ENCODE measurements around the gene FAM193B.

Gene FAM193B

GRCh38 chr5:177496727-177497291, 57.6 kb downstream of the FAM193B start:
- TF ChIP-seq CTCF (conservative IDR thresholded peaks at IDR 0.05; ENCODE audit: low read depth, low read length), result no peak
- DNase-seq (ENCODE audit: low read depth), result peak; percentile 97
- H3K4me3 ChIP-seq (ENCODE audit: low read depth, low read length), result peak overlapping the region; percentile 83

GRCh38 chr5:177496070-177496726, 58.2 kb downstream of the FAM193B start:
- DNase-seq (ENCODE audit: low read depth), result peak; percentile 85
- peak; percentile 60 for TF ChIP-seq CTCF (conservative IDR thresholded peaks at IDR 0.05; ENCODE audit: low read depth, low read length)
- H3K4me3 ChIP-seq (ENCODE audit: low read depth, low read length), result peak overlapping the region; percentile 83

GRCh38 chr5:177495243-177496060, 58.9 kb downstream of the FAM193B start:
- peak overlapping the region; percentile 83 for H3K4me3 ChIP-seq (ENCODE audit: low read depth, low read length)
- DNase-seq (ENCODE audit: low read depth), result peak; percentile 99
- no peak for TF ChIP-seq CTCF (conservative IDR thresholded peaks at IDR 0.05; ENCODE audit: low read depth, low read length)

GRCh38 chr5:177494346-177495195, 59.8 kb downstream of the FAM193B start:
- peak; percentile 49 for TF ChIP-seq CTCF (conservative IDR thresholded peaks at IDR 0.05; ENCODE audit: low read depth, low read length)
- peak; percentile 95 for DNase-seq (ENCODE audit: low read depth)
- peak overlapping the region; percentile 83 for H3K4me3 ChIP-seq (ENCODE audit: low read depth, low read length)

- no peak for DNase-seq (ENCODE audit: low read depth)
- no peak for TF ChIP-seq CTCF (conservative IDR thresholded peaks at IDR 0.05; ENCODE audit: low read depth, low read length)
These were observed 60.5 kb downstream of the FAM193B start for GRCh38 chr5:177493795-177494345.

GRCh38 chr5:177492841-177493240, 61.5 kb downstream of the FAM193B start:
- H3K4me3 ChIP-seq (ENCODE audit: low read depth, low read length), result no peak overlapping the region
- TF ChIP-seq CTCF (conservative IDR thresholded peaks at IDR 0.05; ENCODE audit: low read depth, low read length), result no peak
- no peak for DNase-seq (ENCODE audit: low read depth)

More at GRCh38 chr5:177493795-177494345, 60.5 kb downstream of the FAM193B start:
- peak overlapping the region; percentile 83 for H3K4me3 ChIP-seq (ENCODE audit: low read depth, low read length)

All from choroid plexus epithelial cell (primary cell).